D721Med (cell line): ENCODE measurements around the gene MPHOSPH8.

ENCODE experiments used
- DNase-seq: peaks from one replicate; pipeline ENCODE4 v3.0.0; 2011; ENCODE audit warnings: low spot score; ENCODE audit not compliant: insufficient read length
- FAIRE-seq: peaks from 2 replicates; lab custom pipeline; 2011; peaks lifted over from hg19 to GRCh38; lab: Jason Lieb, UNC
- TF ChIP-seq, protein P1 (sequence below): IDR thresholded peaks from 2 replicates; pipeline ENCODE4 v1.5.1; 2012; ENCODE audit warnings: mild to moderate bottlenecking, control low read depth; ENCODE audit not compliant: insufficient read depth; ENCODE audit errors: missing control alignments

The MPHOSPH8 gene

DNA sequence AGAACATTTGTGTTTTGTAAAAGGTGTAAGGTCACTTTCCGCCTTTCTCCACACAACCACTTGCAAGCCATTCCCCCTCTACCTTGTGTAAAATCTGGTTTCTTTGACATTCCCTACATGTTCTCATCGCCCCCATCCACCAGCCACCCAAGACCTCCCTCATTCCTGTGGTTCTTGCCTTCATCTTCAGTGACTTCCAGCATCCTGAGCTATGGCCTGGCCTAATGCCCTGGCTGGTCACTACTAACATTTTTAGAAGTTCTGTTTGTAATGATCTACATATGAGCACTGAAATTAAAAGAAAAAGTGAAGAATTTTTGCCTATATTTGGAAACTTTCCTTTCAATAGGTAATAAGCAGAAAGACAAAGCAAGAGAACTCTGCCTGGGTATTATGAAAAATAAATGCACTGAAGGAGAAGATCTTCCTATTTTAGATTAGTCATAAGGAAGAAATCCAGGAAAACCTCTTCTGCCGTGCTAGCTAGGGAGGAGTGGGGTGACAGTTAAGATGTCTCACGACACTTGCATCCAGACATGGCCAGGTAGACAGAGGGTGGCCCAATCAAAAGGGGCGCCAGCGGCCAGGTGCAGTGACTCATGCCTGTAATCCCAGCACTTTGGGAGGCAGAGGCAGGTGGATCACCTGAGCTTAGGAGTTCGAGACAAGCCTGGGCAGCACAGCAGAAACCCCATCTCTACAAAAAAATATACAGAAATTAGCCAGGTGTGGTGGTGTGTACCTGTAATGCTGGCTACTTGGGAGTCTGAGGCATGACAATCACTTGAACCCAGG lies 28.1 kb upstream of the MPHOSPH8 start:
- no peak for FAIRE-seq
- TF ChIP-seq, protein P1, sequence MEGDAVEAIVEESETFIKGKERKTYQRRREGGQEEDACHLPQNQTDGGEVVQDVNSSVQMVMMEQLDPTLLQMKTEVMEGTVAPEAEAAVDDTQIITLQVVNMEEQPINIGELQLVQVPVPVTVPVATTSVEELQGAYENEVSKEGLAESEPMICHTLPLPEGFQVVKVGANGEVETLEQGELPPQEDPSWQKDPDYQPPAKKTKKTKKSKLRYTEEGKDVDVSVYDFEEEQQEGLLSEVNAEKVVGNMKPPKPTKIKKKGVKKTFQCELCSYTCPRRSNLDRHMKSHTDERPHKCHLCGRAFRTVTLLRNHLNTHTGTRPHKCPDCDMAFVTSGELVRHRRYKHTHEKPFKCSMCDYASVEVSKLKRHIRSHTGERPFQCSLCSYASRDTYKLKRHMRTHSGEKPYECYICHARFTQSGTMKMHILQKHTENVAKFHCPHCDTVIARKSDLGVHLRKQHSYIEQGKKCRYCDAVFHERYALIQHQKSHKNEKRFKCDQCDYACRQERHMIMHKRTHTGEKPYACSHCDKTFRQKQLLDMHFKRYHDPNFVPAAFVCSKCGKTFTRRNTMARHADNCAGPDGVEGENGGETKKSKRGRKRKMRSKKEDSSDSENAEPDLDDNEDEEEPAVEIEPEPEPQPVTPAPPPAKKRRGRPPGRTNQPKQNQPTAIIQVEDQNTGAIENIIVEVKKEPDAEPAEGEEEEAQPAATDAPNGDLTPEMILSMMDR: no peak
- DNase-seq: no peak

DNA sequence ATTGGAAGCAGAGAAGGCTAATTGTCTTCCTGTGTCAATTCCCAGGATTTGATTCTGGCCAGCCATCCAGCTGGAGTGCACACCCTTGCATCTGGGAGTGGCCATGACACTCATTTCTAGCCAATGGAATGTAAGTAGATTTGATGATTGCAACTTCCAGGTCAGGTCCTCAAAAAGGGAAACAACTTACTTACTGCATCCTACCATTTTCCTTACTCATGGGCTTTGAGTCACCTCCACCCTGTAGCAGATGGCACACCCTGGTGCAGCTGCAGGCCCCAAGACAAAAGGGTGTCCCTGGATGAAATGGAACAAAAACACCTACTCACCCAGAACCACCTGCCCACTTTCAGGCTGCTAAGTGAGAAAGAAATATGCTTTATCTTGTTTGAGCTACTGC lies 27.3 kb upstream of the MPHOSPH8 start:
- TF ChIP-seq, protein P1: no peak
- no peak for FAIRE-seq

DNA sequence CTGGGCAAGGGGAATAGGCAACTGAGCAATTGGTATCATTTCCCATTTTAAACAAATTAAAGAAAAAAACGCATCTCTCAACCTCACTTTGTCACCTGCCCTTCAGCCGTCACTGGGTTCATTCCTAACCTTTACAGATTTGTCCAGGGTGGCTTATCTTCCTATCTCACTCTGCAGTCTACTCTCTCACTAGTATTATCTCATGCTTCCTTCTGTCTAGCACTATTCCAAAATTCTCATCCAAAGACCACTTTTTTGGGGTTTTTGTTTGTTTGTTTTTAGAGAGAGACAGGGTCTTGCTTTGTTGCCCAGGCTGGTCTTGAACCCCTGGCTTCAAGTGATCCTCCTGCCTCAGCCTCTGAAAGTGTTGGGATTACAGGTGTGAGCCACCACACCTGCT lies 26.7 kb upstream of the MPHOSPH8 start:
- DNase-seq (no peak), FAIRE-seq (no peak)
- TF ChIP-seq, protein P1: no peak

More for the DNA sequence above, 27.3 kb upstream of the MPHOSPH8 start:
- no peak for DNase-seq

DNA sequence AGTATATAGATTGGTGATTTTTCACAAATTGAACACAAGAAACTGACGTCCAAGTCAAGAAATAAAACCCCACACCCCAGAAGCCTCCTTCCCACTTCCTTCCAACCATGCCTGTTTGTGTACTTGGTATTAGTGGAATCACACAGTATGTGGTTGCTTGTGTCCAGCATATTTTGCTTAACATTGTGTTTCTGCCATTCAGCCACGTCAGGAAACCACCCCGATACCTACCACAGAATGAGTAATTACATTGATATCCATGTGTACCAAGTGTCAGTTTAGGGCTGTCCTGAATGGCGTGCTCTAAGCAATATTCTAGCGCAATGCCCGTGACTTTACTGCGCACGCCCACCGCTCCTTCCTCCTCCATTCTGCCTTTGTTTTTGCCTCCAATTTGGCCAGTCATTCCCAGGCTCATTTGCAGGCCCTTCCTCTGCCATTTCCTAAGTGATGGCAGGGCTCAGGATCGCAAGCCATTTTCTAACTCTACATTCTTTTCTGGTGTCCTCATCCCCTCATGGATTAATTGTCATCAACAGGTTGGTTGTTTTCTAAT lies 25.9 kb upstream of the MPHOSPH8 start:
- no peak for FAIRE-seq
- TF ChIP-seq, protein P1: no peak

DNA sequence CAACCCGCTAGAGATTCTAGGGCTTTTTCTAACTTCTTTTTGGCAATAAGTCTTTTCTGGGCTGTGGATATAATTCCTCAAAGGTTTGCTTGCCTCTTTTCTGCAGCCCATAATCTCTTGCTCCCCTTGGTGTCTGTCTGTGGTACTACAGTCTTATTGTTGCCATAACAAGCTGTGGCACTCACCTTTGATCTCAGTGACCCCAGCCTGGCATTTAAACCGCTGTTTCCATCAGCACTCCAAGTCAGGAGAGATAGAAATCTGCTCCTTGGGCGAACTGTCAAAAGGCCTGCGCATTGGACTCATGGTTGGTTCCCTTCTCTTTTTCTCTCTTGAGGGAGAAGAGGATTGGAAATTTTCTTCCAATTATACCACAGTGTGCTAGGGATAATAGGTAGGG lies 14.5 kb upstream of the MPHOSPH8 start:
- TF ChIP-seq, protein P1: no peak
- DNase-seq (no peak), FAIRE-seq (no peak)

More for the DNA sequence above, 25.9 kb upstream of the MPHOSPH8 start:
- DNase-seq: no peak

DNA sequence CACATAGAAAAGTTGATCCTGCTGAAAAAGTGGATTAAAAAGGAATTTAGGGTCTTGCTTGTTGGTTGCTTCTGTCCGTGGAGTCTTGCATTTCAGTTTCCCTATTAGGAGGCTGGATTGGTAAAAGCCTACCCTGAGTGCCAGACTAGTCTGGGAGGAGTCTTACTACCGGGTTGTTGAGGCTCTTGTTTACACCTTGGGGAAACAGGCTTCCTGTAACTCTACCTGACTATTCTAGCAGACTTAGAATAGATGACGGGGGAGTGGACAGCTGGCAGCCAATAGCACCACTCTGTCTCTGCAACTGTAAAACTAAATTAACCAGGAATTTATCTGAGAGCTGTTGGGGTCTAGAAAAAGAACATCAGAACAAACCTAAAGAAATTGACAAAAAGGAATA lies 11.3 kb upstream of the MPHOSPH8 start:
- no peak for DNase-seq
- TF ChIP-seq, protein P1: no peak
- FAIRE-seq: no peak

DNA sequence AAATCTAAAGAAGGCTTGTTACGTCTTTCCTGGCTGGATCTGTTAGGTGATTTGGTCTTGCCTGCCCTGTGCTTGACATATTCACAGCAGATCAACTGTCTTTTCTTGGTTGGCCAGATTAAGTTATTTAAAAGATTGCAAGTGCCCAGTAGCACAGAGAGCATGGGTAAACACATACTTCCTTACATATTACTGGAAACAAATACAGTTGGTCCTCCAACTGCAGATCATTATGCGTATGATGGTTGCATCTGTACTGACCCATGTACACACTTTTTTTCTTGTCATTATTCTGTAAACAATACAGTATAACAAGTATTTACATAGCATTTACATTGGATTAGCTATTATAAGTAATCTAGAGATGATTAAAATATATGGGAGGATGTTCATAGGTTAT lies 9.2 kb upstream of the MPHOSPH8 start:
- no peak for DNase-seq
- TF ChIP-seq, protein P1: no peak
- no peak for FAIRE-seq
